Measurements from ENCODE around the gene LRRTM2.

The LRRTM2 gene

GRCh38 chr5:138878437-138879235 lies 3.5 kb upstream of the LRRTM2 start:
- DNase-seq, result no peak

- DNase-seq, result no peak
Measured at GRCh38 chr5:138876811-138877210, 1.7 kb upstream of the LRRTM2 start.

- no peak for DNase-seq
Measured at GRCh38 chr5:138875946-138876345, 811 bp upstream of the LRRTM2 start.

GRCh38 chr5:138875552-138875875 lies 379 bp upstream of the LRRTM2 start:
- DNase-seq, result no peak

- no peak for DNase-seq
Measured at GRCh38 chr5:138874241-138874640, 894 bp downstream of the LRRTM2 start.

- no peak for DNase-seq
Measured at GRCh38 chr5:138873466-138874221, 1.5 kb downstream of the LRRTM2 start.

- DNase-seq, result no peak
Measured at GRCh38 chr5:138872841-138873465, 2.2 kb downstream of the LRRTM2 start.

- no peak for DNase-seq
Measured at GRCh38 chr5:138870611-138871010, 4.5 kb downstream of the LRRTM2 start.

GRCh38 chr5:138869763-138870500 lies 5.2 kb downstream of the LRRTM2 start:
- no peak for DNase-seq

- no peak for DNase-seq
Measured at GRCh38 chr5:138869038-138869437, 6.1 kb downstream of the LRRTM2 start.

- DNase-seq, result no peak
Measured at GRCh38 chr5:138867011-138867410, 8.1 kb downstream of the LRRTM2 start.

GRCh38 chr5:138853132-138853531 lies 22.0 kb downstream of the LRRTM2 start:
- no peak for DNase-seq

GRCh38 chr5:138850865-138851435 lies 24.2 kb downstream of the LRRTM2 start:
- DNase-seq, result no peak

- DNase-seq, result no peak
Measured at GRCh38 chr5:138849882-138850281, 25.3 kb downstream of the LRRTM2 start.

- no peak for DNase-seq
Measured at GRCh38 chr5:138849439-138849838, 25.7 kb downstream of the LRRTM2 start.

GRCh38 chr5:138844812-138845513 lies 30.2 kb downstream of the LRRTM2 start:
- DNase-seq, result no peak

- no peak for DNase-seq
Measured at GRCh38 chr5:138844125-138844461, 31.0 kb downstream of the LRRTM2 start.

- DNase-seq, result no peak
Measured at GRCh38 chr5:138843316-138844124, 31.6 kb downstream of the LRRTM2 start.

GRCh38 chr5:138841531-138841930 lies 33.6 kb downstream of the LRRTM2 start:
- no peak for DNase-seq

GRCh38 chr5:138840103-138840502 lies 35.0 kb downstream of the LRRTM2 start:
- no peak for DNase-seq

- DNase-seq, result no peak
Measured at GRCh38 chr5:138837160-138837559, 38.0 kb downstream of the LRRTM2 start.

Data from NCI-H748 treated with DMSO at 0.1 percent for 48 hours (cell line).